Neural crest cell (in vitro differentiated cells): ENCODE results near the gene SND1. TPM values are rescaled to one million over a fixed set of nuclear protein-coding genes. Genes with fewer than 3 reads are reported as not detected.

ENCODE experiments used
- DNase-seq: peaks from one replicate; pipeline ENCODE4 v3.0.0; 2021; ENCODE audit warnings: low read depth, mixed read lengths, low spot score
- H3K27ac Mint-ChIP-seq: one replicate; pipeline ENCODE4 v1.8.0; 2021; ENCODE audit warnings: mild to moderate bottlenecking, mixed read lengths; ENCODE audit not compliant: unreplicated experiment
- H3K27me3 Mint-ChIP-seq: 2 replicates; pipeline ENCODE4 v1.8.0; 2021; ENCODE audit warnings: low read depth, mild to moderate bottlenecking, mixed read lengths
- H3K36me3 Mint-ChIP-seq: 2 replicates; pipeline ENCODE4 v1.8.0; 2021; ENCODE audit warnings: low read depth, mild to moderate bottlenecking, mixed read lengths
- H3K4me1 Mint-ChIP-seq: 2 replicates; pipeline ENCODE4 v1.8.0; 2021; ENCODE audit warnings: mixed read lengths
- H3K4me3 Mint-ChIP-seq: one replicate; pipeline ENCODE4 v1.8.0; 2021; ENCODE audit warnings: mild to moderate bottlenecking, mixed read lengths
- H3K9me3 Mint-ChIP-seq: 2 replicates; pipeline ENCODE4 v1.8.0; 2021; ENCODE audit warnings: mixed read lengths
- total RNA-seq: library from RNA; stranded (reverse); gene quantifications from 2 replicates; pipeline ENCODE4 v1.2.1, GENCODE V29; 2021
- TF ChIP-seq, protein P1 (sequence below): fragments of 200-600 bp; sonication (generic); conservative IDR thresholded peaks from 2 replicates; pipeline ENCODE4 v1.5.0; 2021; ENCODE audit warnings: antibody characterized with exemption, mild to moderate bottlenecking

Gene SND1
- total RNA-seq, 1 donor from 2014 or later: 184 TPM

DNA sequence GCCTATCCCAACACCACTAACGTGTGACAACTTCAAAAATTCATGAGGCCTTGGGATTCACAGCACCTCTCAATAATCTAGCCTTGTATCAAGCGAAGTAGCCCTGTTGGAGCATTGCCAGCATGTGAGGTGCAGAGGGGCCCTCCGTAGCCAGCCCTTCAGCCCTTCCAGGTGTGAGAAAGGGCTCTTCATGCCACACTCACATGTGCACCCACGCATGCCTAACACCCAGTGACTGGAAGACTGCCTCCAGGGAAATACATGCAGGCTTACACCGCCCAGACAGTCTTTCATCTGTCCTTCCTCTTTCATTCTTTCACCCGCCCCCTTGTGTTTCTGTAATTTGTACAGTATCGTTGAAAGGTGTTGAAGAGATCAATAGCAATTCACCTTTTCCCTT is 353.1 kb downstream of the SND1 start:
- no peaks in the 10 kb centered on the region for H3K27me3 Mint-ChIP-seq
- peaks cover 20% of the 10 kb centered on the region for H3K36me3 Mint-ChIP-seq
- TF ChIP-seq, protein P1, sequence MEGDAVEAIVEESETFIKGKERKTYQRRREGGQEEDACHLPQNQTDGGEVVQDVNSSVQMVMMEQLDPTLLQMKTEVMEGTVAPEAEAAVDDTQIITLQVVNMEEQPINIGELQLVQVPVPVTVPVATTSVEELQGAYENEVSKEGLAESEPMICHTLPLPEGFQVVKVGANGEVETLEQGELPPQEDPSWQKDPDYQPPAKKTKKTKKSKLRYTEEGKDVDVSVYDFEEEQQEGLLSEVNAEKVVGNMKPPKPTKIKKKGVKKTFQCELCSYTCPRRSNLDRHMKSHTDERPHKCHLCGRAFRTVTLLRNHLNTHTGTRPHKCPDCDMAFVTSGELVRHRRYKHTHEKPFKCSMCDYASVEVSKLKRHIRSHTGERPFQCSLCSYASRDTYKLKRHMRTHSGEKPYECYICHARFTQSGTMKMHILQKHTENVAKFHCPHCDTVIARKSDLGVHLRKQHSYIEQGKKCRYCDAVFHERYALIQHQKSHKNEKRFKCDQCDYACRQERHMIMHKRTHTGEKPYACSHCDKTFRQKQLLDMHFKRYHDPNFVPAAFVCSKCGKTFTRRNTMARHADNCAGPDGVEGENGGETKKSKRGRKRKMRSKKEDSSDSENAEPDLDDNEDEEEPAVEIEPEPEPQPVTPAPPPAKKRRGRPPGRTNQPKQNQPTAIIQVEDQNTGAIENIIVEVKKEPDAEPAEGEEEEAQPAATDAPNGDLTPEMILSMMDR: no peak
- no peak for DNase-seq
- H3K9me3 Mint-ChIP-seq: no peaks in the 10 kb centered on the region
- H3K27ac Mint-ChIP-seq: no peak overlapping the region
- H3K4me1 Mint-ChIP-seq: peaks cover 32% of the 10 kb centered on the region
- H3K4me3 Mint-ChIP-seq: no peak overlapping the region

DNA sequence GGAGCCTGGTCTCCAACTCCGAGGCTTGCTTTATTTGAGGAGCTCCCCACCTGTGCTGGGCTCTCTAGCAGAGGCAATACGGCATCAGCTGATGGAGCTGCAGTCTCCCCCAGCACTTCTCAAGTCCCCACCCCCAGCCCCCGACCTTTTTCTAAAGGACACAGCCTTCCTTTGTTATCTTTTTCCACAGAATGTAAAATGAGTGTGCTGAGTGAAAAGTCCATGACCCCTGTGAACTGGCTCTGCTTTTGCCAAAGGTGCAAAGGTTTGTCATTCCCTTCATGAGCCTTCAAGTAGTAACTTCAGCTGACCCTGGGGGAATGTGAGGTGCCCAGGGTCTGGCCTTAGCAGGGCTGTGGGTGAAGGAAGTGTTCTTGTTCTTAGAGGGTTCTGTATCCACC is 353.8 kb downstream of the SND1 start:
- Mint-ChIP-seq H3K27ac (peak overlapping the region; percentile 66), H3K36me3 (peaks cover 20% of the 10 kb centered on the region), H3K27me3 (no peaks in the 10 kb centered on the region), H3K4me1 (peaks cover 36% of the 10 kb centered on the region), H3K4me3 (peak overlapping the region; percentile 61), H3K9me3 (no peaks in the 10 kb centered on the region)
- no peak for DNase-seq
- TF ChIP-seq, protein P1: no peak

DNA sequence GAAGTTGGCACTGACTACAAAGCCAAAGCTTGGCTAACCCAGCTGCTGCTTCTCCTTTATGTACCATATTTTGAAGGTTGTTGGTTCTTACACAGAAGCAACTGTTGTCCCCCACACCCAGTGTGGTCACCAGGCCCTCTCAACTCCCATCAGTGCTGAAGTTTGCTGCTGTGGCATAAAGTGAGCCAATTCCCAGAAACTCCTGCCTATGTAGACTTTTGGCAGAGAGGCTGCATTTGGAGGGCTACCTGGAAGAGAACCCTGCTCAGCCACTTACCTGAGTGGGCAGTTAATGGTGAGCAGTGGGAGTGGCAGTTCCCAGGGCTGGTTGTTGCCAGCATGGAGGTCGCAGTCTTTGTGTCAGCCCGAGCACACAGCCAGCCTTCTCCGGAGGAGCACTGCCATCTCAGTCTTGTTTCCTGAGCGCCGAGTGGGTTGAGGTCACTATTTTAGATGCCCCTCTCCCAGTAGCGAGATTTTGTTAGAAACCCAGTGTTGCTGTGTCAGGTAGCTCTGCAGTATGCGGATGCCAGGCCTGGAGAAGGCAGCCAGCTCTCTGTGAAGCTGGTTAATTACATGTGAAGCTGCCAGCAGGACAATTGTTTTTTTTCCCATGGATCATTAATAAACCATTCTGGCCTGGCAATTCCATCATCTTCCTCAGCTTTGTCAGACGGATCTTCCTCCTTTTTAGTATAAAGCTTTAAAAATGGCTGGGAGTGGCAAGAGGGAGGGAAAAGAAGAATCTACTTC is 354.7 kb downstream of the SND1 start:
- Mint-ChIP-seq H3K9me3 (no peaks in the 10 kb centered on the region), H3K4me3 (no peak overlapping the region), H3K4me1 (peaks cover 38% of the 10 kb centered on the region), H3K36me3 (peaks cover 20% of the 10 kb centered on the region), H3K27me3 (no peaks in the 10 kb centered on the region), H3K27ac (no peak overlapping the region)
- DNase-seq: no peak
- TF ChIP-seq, protein P1: no peak

DNA sequence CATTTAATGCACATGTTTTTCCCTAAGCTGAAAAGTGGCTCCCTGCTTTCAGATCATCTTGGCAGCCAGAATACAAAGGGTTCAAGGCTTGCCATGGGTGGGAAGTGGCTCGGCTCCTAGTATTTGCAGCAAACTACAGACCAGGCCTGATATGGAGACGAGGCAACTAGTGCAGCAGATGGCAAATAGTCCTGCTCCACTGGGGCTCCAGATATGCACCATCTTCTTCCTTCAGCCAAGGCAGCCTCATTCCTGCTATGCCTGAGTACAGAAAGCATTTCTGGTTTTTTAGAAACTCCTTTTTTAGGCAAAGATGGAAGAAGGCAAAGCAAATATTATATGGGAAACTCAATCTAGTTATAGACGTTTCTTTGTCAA is 355.3 kb downstream of the SND1 start:
- H3K4me1 Mint-ChIP-seq: peaks cover 44% of the 10 kb centered on the region
- H3K36me3 Mint-ChIP-seq: peaks cover 17% of the 10 kb centered on the region
- no peak overlapping the region for H3K27ac Mint-ChIP-seq
- no peaks in the 10 kb centered on the region for H3K9me3 Mint-ChIP-seq
- H3K4me3 Mint-ChIP-seq: no peak overlapping the region
- no peaks in the 10 kb centered on the region for H3K27me3 Mint-ChIP-seq
- TF ChIP-seq, protein P1: no peak
- no peak for DNase-seq

DNA sequence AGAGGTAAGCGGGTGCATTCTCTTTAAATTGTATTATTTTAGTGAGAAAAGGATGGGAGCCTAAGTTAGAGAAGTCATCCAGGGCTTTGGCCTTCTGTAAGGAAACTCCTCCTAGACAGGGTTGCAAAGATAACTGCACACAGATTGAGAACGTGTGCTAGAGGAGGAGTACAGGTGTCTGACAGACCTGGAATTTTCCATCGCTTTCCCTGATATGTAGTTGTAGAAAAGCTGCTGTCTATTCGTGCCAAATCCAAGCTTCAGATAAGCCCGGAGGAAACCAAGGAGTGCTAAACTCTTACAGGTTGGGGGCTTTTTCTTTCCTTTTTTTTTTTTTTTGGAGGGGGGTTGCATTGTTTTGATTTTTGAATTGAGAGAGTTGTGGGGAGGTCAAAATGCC is 356.1 kb downstream of the SND1 start:
- peaks cover 49% of the 10 kb centered on the region for H3K4me1 Mint-ChIP-seq
- H3K27ac Mint-ChIP-seq: no peak overlapping the region
- no peaks in the 10 kb centered on the region for H3K27me3 Mint-ChIP-seq
- no peak for DNase-seq
- TF ChIP-seq, protein P1: no peak
- no peak overlapping the region for H3K4me3 Mint-ChIP-seq
- no peaks in the 10 kb centered on the region for H3K9me3 Mint-ChIP-seq
- H3K36me3 Mint-ChIP-seq: peaks cover 20% of the 10 kb centered on the region
